Uterus (tissue), 4 donors: ENCODE data around the gene PM20D1. TPM values are rescaled to one million over a fixed set of nuclear protein-coding genes. Genes with fewer than 3 reads are reported as not detected.
"Not testable (repeated sequence)": the region's sequence is repeated elsewhere in the genome, so short reads cannot be mapped to it uniquely, and the experiment has no call there.

Experiments
- DNase-seq, 2 donors: peaks; one replicate each; pipeline ENCODE4 v3.0.0-alpha.2; 2019 to 2020
- H3K27ac ChIP-seq, 2 donors: fragments of 200-600 bp; sonication (generic); 1 replicate in 1 of 2; 2 replicates in 1 of 2; pipeline ENCODE4 v1.5.1; 2016 to 2018
- H3K27me3 ChIP-seq, 2 donors: fragments of 200-600 bp; sonication (generic); one replicate each; pipeline ENCODE4 v1.5.1; 2018 to 2019; ENCODE audit warnings: control low read depth in 1 of 2
- H3K36me3 ChIP-seq, 2 donors: fragments of 200-600 bp; sonication (generic); one replicate each; pipeline ENCODE4 v1.5.1; 2019; ENCODE audit warnings: control low read depth in 1 of 2
- H3K4me1 ChIP-seq, 2 donors: fragments of 200-600 bp; sonication (generic); one replicate each; pipeline ENCODE4 v1.5.1; 2018 to 2019; ENCODE audit warnings: control low read depth in 1 of 2
- H3K4me3 ChIP-seq, 2 donors: fragments of 200-600 bp; sonication (generic); 1 replicate in 1 of 2; 2 replicates in 1 of 2; pipeline ENCODE4 v1.5.1; 2018 to 2019; ENCODE audit warnings: mild to moderate bottlenecking in 1 of 2
- H3K9me3 ChIP-seq, 2 donors: fragments of 200-600 bp; sonication (generic); one replicate each; pipeline ENCODE4 v1.5.1; 2019; ENCODE audit warnings: control low read depth in 1 of 2
- CTCF ChIP-seq, 4 experiments: fragments of 200-600 bp in 2 of 4; fragments of 450-650 bp in 2 of 4; sonication (generic) in 2 of 4; IDR thresholded peaks; one replicate each; pipeline ENCODE4 v1.5.1; 2016 to 2019; ENCODE audit warnings: antibody characterized with exemption in 4 of 4, mild to moderate bottlenecking in 2 of 4, moderate library complexity in 1 of 4
- POLR2A ChIP-seq, 2 donors: fragments of 450-650 bp; IDR thresholded peaks; one replicate each; pipeline ENCODE4 v1.6.1; 2016; ENCODE audit warnings: antibody characterized with exemption in 2 of 2, mild to moderate bottlenecking in 1 of 2, moderate library complexity in 1 of 2
- intact Hi-C: fragments of 100-400 bp; cut with DNase I; formaldehyde crosslinking; loops from one replicate; pipeline ENCODE4 v1.15.1; 2023; ENCODE audit warnings: low total_unique reads
- total RNA-seq, 4 donors: library from RNA; depleted of rRNA in 3 of 4; stranded (reverse); fragments of >200 nt in 3 of 4; gene quantifications; one replicate each; pipeline versions ENCODE4 v1.1.0 to v1.2.4, GENCODE V29; 2014 to 2023
- donor health status: DM: yes; HTN: yes; CAD: no.

PM20D1 gene
- total RNA-seq, 4 donors from 2014 or later: 0.59 to 0.69 TPM; not detected in 2

DNA sequence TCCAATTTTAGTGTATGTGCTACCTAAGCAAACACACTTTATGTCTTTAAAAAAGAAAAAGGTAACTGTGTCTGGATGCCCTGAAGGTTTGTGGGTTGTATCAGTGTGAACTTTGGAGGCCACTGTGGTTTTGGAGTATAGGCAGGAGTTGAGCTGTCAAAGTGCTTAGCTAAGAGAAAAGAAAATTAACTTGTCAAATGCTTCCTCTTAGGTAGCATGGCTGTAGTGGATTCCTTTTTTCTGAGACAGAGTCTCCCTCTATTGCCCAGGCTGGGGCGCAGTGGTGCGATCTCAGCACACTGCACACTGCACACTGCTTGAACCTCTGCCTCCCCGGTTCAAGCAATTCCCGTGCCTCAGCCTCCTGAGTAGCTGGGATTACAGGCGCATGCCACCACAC lies 25.8 kb downstream of the PM20D1 start:
- intact Hi-C loops: no loop called here
- H3K4me1 ChIP-seq: no peaks in the 10 kb centered on the region
- no peak overlapping the region for H3K4me3 ChIP-seq
- no peaks in the 10 kb centered on the region for H3K36me3 ChIP-seq
- no peak overlapping the region for H3K27ac ChIP-seq
- H3K9me3 ChIP-seq: no peaks in the 10 kb centered on the region
- TF ChIP-seq POLR2A (IDR thresholded peaks at IDR 0.05): no peak
- no peak for TF ChIP-seq CTCF (IDR thresholded peaks at IDR 0.05)
- H3K27me3 ChIP-seq: no peaks in the 10 kb centered on the region
- no peak for DNase-seq

DNA sequence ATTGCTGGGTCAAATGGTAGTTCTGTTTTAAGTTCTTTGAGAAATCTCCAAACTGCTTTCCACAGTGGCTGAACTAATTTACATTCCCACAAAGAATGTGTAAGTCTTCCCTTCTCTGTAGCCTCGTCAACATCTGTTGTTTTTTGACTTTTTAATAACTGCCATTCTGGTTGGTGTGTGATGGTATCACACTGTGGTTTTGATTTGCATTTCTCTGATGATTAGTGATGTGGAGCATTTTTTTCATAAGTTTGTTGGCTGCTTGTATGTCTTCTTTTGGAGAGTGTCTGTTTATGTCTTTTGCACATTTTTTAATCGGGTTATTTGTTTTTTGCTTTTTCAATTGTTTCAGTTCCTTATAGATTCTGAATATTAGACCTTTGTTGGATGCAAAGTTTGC lies 26.7 kb downstream of the PM20D1 start:
- H3K9me3 ChIP-seq, intact Hi-C loops, H3K36me3 ChIP-seq, H3K4me1 ChIP-seq, H3K27me3 ChIP-seq, DNase-seq, H3K4me3 ChIP-seq, H3K27ac ChIP-seq: not testable (repeated sequence)

GRCh38 chr1:205822397-205822796 lies 27.5 kb downstream of the PM20D1 start:
- Histone ChIP-seq H3K36me3 (no peaks in the 10 kb centered on the region), H3K27me3 (no peaks in the 10 kb centered on the region), H3K4me1 (no peaks in the 10 kb centered on the region), H3K27ac (no peak overlapping the region), H3K9me3 (no peaks in the 10 kb centered on the region), H3K4me3 (no peak overlapping the region)
- DNase-seq: no peak
- no peak for TF ChIP-seq POLR2A (IDR thresholded peaks at IDR 0.05)
- TF ChIP-seq CTCF (IDR thresholded peaks at IDR 0.05): no peak
- intact Hi-C loops: no loop called here

DNA sequence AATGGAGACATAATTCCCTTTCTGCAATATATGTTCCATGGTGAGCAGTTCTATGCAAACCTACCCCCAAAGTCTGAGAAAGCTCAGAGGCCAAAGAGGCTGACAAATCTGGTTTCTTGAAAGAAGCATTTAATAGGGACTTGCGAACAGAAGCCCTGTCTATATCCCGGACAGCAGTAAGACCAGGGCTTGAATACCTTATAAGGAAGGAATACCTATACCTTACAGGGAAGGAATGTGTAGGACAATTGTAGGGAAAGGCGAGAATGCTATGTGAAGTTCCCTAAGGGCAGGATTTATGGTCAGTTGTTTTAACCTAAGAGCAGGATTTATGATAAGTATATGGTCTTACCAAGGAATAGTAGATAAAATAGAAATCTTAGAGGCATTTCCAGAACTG lies 31.9 kb downstream of the PM20D1 start:
- DNase-seq: no peak
- Histone ChIP-seq H3K4me1 (no peaks in the 10 kb centered on the region), H3K36me3 (no peaks in the 10 kb centered on the region), H3K27me3 (no peaks in the 10 kb centered on the region), H3K9me3 (no peaks in the 10 kb centered on the region), H3K4me3 (no peak overlapping the region), H3K27ac (no peak overlapping the region)
- intact Hi-C loops: no loop called here
- TF ChIP-seq POLR2A (IDR thresholded peaks at IDR 0.05): no peak
- no peak for TF ChIP-seq CTCF (IDR thresholded peaks at IDR 0.05)

DNA sequence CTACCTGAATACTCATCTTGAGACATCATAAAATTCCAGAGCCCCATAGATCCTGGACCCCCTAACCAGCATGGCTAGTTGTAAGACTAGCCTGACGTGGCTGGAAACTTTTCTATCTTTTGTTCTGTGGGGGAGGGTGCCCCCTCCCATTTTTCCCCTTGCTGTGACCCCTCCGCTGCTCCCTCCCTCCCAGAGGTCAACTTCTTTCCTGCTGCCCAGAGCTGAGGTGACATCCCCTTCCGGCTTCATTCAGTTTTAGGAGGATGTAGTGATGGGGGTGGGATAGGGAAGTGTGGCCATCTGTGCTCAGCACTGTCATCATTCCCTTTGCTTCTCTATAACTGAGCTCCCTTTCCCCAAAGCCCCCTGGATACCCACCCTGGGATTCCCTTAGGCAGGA lies 32.6 kb downstream of the PM20D1 start:
- Histone ChIP-seq H3K4me3 (no peak overlapping the region), H3K27me3 (no peaks in the 10 kb centered on the region), H3K27ac (no peak overlapping the region), H3K36me3 (no peaks in the 10 kb centered on the region), H3K9me3 (no peaks in the 10 kb centered on the region), H3K4me1 (no peaks in the 10 kb centered on the region)
- intact Hi-C loops: no loop called here
- DNase-seq: no peak
- TF ChIP-seq CTCF (IDR thresholded peaks at IDR 0.05) (no peak), POLR2A (IDR thresholded peaks at IDR 0.05) (no peak)

DNA sequence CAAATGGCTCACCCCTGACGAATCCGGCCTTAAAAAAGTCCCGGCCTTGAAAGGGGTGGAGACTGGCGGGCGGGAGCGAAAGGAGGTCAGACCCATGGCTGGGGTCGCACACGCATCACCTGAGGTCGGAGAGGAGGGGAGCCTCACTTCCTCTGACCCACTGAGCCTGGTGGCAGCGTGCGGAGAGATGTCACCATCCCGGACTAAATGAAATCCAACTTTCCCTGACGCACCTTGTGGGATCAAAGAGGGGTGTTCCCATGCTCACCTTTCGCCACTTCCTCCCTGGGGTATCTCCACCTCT lies 36.2 kb downstream of the PM20D1 start:
- no peaks in the 10 kb centered on the region for H3K9me3 ChIP-seq
- H3K4me3 ChIP-seq: peak overlapping the region; percentile 76 to 96
- intact Hi-C loops: no loop called here
- H3K27me3 ChIP-seq: no peaks in the 10 kb centered on the region
- DNase-seq: no peak
- peak overlapping the region; percentile 94 to 95 for H3K27ac ChIP-seq
- H3K4me1 ChIP-seq: peaks cover 6 to 17% of the 10 kb centered on the region in 2 donors
- TF ChIP-seq POLR2A (IDR thresholded peaks at IDR 0.05): no peak
- no peak for TF ChIP-seq CTCF (IDR thresholded peaks at IDR 0.05)
- H3K36me3 ChIP-seq: no peaks in the 10 kb centered on the region
